VCaP (cell line): ENCODE data around the gene C6orf89.

Source experiments
- H3K27ac ChIP-seq: fragments of 450-650 bp; 2 replicates; pipeline ENCODE4 v1.5.1; 2017
- CTCF ChIP-seq: fragments of 450-650 bp; conservative IDR thresholded peaks from 2 replicates; pipeline ENCODE4 v1.5.1; 2017; ENCODE audit warnings: mild to moderate bottlenecking, moderate library complexity

The C6orf89 gene

GRCh38 chr6:36856277-36856676 is 29.5 kb upstream of the C6orf89 start:
- H3K27ac ChIP-seq: no peak overlapping the region
- no peak for TF ChIP-seq CTCF

- H3K27ac ChIP-seq: no peak overlapping the region
Observed at GRCh38 chr6:36857325-36857724, 28.4 kb upstream of the C6orf89 start.

GRCh38 chr6:36858407-36858981 is 27.3 kb upstream of the C6orf89 start:
- TF ChIP-seq CTCF: no peak

More at GRCh38 chr6:36857325-36857724, 28.4 kb upstream of the C6orf89 start:
- TF ChIP-seq CTCF: no peak

GRCh38 chr6:36860126-36860525 is 25.6 kb upstream of the C6orf89 start:
- no peak overlapping the region for H3K27ac ChIP-seq
- no peak for TF ChIP-seq CTCF

More at GRCh38 chr6:36858407-36858981, 27.3 kb upstream of the C6orf89 start:
- no peak overlapping the region for H3K27ac ChIP-seq

GRCh38 chr6:36862164-36862847 is 23.4 kb upstream of the C6orf89 start:
- TF ChIP-seq CTCF: no peak
- no peak overlapping the region for H3K27ac ChIP-seq

GRCh38 chr6:36862848-36863382 is 22.8 kb upstream of the C6orf89 start:
- H3K27ac ChIP-seq: no peak overlapping the region
- TF ChIP-seq CTCF: no peak

GRCh38 chr6:36863670-36864540 is 21.8 kb upstream of the C6orf89 start:
- H3K27ac ChIP-seq: no peak overlapping the region
- no peak for TF ChIP-seq CTCF
